ENCODE data around the gene GPS2.

- no peak for TF ChIP-seq SP1 (IDR thresholded peaks at IDR 0.05)
- TF ChIP-seq TARDBP (IDR thresholded peaks at IDR 0.05): no peak
- TF ChIP-seq FOXK2 (IDR thresholded peaks at IDR 0.05): no peak
- no peak for TF ChIP-seq CTBP1 (IDR thresholded peaks at IDR 0.05; ENCODE audit: borderline replicate concordance)
- TF ChIP-seq BHLHE40 (IDR thresholded peaks at IDR 0.05; ENCODE audit: borderline replicate concordance): no peak
- no peak for TF ChIP-seq FOXM1 (IDR thresholded peaks at IDR 0.05; ENCODE audit: borderline replicate concordance)
Observed at GRCh38 chr17:7330638-7331015, 15.5 kb upstream of the GPS2 start.
